Measurements from ENCODE around the gene CACNB2.
"Not testable (repeated sequence)": the region's sequence is repeated elsewhere in the genome, so short reads cannot be mapped to it uniquely, and the experiment has no call there.

DNA sequence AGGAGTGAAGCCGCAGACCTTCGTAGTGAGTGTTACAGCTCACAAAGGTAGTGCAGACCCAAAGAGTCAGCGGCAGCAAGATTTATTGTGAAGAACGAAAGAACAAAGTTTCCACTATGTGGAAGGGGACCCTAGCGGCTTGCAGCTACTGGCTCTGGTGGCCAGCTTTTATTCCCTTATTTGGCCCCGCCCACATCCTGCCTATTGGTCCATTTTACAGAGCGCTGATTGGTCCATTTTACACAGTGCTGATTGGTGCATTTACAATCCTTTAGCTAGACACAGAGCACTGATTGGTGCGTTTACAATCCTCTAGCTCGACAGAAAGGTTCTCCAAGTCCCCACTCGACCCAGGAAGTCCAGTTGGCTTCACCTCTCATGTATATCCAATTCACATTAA is 446.4 kb downstream of the CACNB2 start:
- not testable (repeated sequence) for TF ChIP-seq MYBL2, ZNF416 (CRISPR knock-in tag; IDR thresholded peaks at IDR 0.05)
- TF ChIP-seq, protein P1, sequence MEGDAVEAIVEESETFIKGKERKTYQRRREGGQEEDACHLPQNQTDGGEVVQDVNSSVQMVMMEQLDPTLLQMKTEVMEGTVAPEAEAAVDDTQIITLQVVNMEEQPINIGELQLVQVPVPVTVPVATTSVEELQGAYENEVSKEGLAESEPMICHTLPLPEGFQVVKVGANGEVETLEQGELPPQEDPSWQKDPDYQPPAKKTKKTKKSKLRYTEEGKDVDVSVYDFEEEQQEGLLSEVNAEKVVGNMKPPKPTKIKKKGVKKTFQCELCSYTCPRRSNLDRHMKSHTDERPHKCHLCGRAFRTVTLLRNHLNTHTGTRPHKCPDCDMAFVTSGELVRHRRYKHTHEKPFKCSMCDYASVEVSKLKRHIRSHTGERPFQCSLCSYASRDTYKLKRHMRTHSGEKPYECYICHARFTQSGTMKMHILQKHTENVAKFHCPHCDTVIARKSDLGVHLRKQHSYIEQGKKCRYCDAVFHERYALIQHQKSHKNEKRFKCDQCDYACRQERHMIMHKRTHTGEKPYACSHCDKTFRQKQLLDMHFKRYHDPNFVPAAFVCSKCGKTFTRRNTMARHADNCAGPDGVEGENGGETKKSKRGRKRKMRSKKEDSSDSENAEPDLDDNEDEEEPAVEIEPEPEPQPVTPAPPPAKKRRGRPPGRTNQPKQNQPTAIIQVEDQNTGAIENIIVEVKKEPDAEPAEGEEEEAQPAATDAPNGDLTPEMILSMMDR (IDR thresholded peaks at IDR 0.05), result not testable (repeated sequence)
